ENCODE results near the gene CERCAM.

The CERCAM gene

DNA sequence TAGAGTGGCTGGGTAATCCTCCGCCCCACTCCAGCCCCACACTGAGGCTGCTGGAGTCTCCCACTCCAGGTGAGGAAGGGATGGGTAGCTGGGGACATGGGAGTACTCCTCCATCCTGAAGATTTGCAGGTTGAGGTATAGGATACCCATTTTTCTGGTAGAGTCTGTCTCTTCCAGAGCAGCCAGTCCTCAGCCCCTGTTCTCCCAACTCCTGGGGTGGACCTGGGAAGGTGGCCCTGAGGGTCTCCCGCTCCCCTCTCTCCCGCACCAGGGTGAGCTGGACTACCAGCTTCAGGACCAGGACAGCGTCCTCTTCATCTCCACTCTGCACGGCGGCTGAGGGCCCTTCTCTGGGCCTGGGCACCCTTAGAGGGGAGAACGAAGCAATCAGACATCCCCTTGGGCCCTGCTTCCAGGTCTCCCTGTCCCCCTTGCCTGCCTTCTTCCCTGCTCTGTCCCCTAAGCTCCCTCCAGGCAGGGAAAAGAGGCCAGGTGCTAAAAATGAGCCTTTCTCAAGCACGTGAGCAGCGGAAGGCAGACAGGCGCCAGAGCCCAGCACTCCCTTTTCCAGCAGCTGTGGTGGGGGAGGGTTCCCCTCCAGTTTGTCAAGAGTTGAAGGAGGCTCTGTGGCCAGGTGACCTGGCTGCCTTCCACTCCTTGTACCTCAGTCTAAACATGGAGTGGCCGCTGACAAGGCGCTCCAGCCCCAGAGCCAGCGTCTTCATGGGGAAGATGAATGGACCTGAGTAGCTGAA is 31.1 kb upstream of the CERCAM start:
- H3K9me3 Mint-ChIP-seq, result no peaks in the 10 kb centered on the region
- H3K36me3 Mint-ChIP-seq, result peaks cover 46 to 54% of the 10 kb centered on the region in 2 donors
- no peak overlapping the region for H3K27ac Mint-ChIP-seq
- DNase-seq, result no peak
- no peaks in the 10 kb centered on the region for H3K27me3 Mint-ChIP-seq
- no peaks in the 10 kb centered on the region for H3K4me1 Mint-ChIP-seq
- ATAC-seq (replicated peaks), result no peak
- H3K4me3 Mint-ChIP-seq, result no peak overlapping the region

DNA sequence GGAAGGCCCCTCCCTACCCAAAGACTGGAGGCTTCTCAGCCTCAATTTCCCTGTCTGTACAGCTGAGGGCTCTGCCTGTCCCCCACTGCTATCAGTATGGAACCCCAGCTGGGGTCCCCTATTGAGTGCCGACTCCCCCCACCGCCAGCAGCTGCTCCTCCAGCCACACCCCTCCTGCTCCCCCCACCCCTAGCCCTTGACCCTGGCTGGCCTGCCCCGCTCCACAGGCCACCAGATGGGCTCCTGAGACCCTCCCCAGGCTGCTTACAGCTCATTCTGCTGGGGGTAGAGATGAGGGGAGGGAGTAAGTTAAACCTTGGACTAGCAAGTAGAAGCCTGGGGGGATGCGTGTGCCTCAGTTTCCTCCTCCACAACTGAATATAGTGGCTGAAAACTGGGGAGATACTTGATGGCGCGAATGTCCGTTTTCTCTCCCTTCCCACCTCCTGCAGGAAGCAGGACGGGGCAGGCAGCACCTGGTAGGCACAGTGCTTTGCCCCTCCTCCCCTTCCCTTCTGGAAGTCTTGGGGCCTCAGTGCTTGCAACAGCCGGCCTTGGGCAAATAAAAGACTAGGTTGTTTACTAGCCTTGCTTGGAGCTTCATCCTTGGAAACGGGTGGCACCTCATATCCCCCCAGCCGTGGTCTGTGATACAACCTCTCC is 30.4 kb upstream of the CERCAM start:
- Mint-ChIP-seq H3K4me1 (no peaks in the 10 kb centered on the region), H3K4me3 (no peak overlapping the region), H3K27ac (no peak overlapping the region), H3K36me3 (peaks cover 41 to 47% of the 10 kb centered on the region in 2 donors), H3K27me3 (no peaks in the 10 kb centered on the region), H3K9me3 (no peaks in the 10 kb centered on the region)
- no peak for ATAC-seq (replicated peaks)
- DNase-seq, result no peak

DNA sequence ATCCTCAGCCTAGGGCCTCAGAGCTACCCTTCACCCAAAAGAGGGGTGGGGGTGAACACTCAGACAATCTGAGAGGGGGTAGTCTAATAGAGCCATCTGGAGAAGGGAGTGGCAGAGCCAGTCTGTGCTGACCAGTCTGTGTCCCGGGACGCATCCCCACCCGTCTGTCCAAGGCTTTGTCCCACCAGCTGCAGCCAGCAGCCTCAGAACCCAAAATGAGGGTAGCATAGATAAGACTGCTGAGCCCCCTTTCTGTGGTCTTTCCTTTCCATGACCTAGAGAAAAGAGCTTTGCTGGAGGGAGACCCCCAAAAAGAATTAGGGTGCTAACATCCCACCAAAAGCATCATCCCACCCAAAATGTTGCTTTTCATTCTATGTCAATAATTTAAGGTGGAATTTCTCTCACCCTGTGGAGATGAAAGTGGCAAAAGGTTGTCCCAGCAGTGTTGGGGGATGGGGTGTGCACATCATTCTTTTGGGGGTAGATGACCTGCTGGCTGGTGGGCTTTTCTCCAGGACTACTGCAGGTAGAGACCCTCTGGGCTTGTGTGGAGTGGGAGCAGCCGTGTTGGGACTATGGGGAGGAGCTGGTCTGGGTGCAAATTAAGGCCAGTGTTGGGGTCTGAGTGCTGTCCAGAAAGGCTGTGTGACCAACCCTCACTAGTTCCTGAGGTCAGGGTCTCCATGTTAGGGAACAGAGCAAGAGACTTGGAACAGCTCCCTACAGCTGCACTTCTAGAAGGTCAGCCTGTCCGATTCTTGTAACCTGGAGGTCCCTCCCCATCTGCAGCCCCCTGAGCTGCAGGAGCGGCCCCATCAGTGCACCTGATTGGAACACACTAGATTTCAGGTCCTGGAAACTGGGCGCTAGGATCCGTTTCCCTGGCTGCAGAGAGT is 29.6 kb upstream of the CERCAM start:
- DNase-seq (no peak), ATAC-seq (replicated peaks) (no peak)
- H3K27ac Mint-ChIP-seq, result peak overlapping the region; percentile 10
- no peaks in the 10 kb centered on the region for H3K27me3 Mint-ChIP-seq
- H3K4me3 Mint-ChIP-seq, result no peak overlapping the region
- no peaks in the 10 kb centered on the region for H3K4me1 Mint-ChIP-seq
- H3K36me3 Mint-ChIP-seq, result peaks cover 39 to 42% of the 10 kb centered on the region in 2 donors
- no peaks in the 10 kb centered on the region for H3K9me3 Mint-ChIP-seq

DNA sequence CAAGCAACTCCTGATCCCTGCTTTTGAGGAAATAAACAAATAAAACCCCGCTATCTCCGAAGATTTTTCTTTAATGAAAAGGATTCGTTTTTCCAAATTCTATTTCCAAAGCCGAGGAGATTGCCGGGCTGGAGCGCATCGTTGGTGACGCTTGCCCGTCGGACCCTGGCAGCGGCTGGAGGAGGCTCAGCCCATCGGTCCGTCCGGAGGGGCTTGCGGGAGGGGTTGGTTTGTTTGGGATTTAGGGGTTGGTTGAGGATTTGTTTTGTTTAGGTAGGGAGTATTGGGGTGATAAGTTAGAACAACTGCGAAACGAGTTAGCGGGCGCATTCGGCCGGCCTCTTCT is 28.7 kb upstream of the CERCAM start:
- peak overlapping the region; percentile 87 for H3K27ac Mint-ChIP-seq
- H3K36me3 Mint-ChIP-seq, result peaks cover 37 to 39% of the 10 kb centered on the region in 2 donors
- H3K27me3 Mint-ChIP-seq, result peaks cover 2 to 3% of the 10 kb centered on the region in 2 donors
- ATAC-seq (replicated peaks) (no peak), DNase-seq (no peak)
- H3K4me3 Mint-ChIP-seq, result no peak overlapping the region
- H3K9me3 Mint-ChIP-seq, result no peaks in the 10 kb centered on the region
- H3K4me1 Mint-ChIP-seq, result peaks cover 2 to 5% of the 10 kb centered on the region in 2 donors

DNA sequence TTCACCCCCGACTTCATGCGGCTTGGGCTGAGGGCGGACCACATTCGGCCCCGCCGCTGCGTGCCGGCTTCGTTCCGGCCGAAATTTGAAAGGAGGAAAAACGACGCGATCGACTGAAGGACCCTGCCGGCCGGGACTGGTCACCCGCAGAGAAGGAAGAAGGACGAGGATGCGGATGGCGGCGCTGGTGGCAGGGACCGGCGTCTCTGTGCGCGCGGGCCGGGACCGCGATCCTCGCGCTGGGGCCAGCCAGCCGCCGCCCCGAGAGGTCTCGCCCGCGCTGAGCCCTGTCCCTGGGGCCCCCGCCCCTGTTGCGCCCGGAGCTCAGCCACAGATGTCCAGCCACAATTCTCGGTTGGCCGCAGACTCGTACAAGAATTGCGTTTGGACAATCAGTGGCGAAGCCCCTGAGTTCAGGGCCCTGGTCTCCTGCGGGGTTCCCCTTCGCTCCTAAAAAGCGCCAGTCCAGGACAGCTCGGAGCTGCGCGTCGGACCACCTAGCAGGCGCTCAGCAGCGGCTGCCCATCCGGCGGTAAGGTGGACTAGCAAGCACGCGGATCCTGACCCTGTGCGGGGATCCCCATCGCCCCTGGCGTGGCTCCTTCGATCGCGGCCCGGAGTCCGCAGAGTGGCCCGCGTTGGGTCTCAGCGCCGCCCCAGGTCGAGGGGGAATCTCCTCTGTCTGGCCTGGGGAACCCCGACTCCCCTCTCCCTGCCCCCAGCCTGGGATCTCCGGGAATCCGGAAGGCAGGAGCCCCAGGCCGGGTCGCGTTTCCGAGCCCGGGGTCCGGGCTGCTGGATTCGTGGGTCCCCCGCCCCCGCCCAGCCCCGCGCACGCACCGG is 28.1 kb upstream of the CERCAM start:
- ATAC-seq (replicated peaks) (no peak), DNase-seq (no peak)
- Mint-ChIP-seq H3K4me1 (peaks cover 4 to 11% of the 10 kb centered on the region in 2 donors), H3K36me3 (peaks cover 37 to 38% of the 10 kb centered on the region in 2 donors), H3K27me3 (peaks cover 3 to 9% of the 10 kb centered on the region in 2 donors), H3K4me3 (no peak overlapping the region), H3K27ac (peak overlapping the region; percentile 87), H3K9me3 (no peaks in the 10 kb centered on the region)

DNA sequence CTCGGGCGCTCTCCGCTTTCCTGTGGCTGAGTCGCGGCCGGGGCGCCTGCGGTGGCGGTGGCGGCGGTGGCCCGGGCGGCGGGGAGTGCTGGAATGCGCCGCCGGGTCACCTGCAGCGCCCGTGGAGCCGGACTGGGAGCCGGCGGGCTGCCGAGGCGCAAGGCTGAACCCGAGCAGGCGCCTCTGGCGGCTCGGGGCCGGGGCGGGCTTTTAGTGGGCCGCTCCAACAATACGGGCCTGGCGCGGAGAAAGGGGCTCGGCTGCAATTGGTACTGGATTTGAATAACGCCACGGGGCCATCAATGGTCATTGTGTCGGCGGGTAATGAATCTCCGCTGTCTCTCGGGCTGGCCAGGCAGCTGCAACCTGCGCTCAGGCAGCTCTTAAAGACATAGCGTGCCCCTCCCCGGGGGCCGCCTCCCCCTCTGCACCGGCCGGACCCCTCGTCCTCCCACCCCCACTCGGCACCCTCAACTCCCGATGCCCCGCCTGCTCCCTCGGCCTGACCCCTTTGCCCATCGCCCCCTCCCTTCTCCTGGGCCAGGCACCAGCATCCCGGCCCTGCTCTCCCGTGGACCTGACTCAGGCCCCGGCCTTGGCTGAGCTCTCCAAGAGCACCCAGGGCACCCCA is 27.4 kb upstream of the CERCAM start:
- peaks cover 3 to 15% of the 10 kb centered on the region in 2 donors for H3K27me3 Mint-ChIP-seq
- DNase-seq (no peak), ATAC-seq (replicated peaks) (no peak)
- no peak overlapping the region for H3K27ac Mint-ChIP-seq
- H3K4me1 Mint-ChIP-seq, result peaks cover 6 to 14% of the 10 kb centered on the region in 2 donors
- no peak overlapping the region for H3K4me3 Mint-ChIP-seq
- H3K9me3 Mint-ChIP-seq, result no peaks in the 10 kb centered on the region
- H3K36me3 Mint-ChIP-seq, result peaks cover 33 to 37% of the 10 kb centered on the region in 2 donors

DNA sequence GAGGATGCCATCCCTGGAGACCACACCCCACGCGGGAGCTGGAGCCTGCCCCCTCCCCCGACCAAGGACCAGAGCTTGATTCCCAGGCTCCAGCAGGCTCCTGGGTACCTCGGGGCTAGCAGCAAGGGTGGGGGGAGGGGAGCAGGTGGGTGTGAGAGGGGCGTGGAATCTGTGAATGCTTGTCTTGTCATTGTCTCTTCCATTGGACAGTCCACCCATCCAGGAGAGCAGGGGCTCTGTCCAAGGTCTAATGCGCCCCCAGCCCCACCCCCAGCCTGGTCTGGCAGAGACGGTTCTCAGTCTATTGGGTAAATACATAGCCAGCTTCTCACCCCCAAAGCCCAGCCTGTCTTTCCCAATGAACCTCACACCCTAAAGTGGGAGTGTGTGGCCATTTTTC is 26.7 kb upstream of the CERCAM start:
- ATAC-seq (replicated peaks) (no peak), DNase-seq (no peak)
- Mint-ChIP-seq H3K4me1 (peaks cover 6 to 14% of the 10 kb centered on the region in 2 donors), H3K27me3 (peaks cover 3 to 15% of the 10 kb centered on the region in 2 donors), H3K27ac (peak overlapping the region; percentile 20), H3K4me3 (no peak overlapping the region), H3K9me3 (no peaks in the 10 kb centered on the region), H3K36me3 (peaks cover 32 to 37% of the 10 kb centered on the region in 2 donors)

DNA sequence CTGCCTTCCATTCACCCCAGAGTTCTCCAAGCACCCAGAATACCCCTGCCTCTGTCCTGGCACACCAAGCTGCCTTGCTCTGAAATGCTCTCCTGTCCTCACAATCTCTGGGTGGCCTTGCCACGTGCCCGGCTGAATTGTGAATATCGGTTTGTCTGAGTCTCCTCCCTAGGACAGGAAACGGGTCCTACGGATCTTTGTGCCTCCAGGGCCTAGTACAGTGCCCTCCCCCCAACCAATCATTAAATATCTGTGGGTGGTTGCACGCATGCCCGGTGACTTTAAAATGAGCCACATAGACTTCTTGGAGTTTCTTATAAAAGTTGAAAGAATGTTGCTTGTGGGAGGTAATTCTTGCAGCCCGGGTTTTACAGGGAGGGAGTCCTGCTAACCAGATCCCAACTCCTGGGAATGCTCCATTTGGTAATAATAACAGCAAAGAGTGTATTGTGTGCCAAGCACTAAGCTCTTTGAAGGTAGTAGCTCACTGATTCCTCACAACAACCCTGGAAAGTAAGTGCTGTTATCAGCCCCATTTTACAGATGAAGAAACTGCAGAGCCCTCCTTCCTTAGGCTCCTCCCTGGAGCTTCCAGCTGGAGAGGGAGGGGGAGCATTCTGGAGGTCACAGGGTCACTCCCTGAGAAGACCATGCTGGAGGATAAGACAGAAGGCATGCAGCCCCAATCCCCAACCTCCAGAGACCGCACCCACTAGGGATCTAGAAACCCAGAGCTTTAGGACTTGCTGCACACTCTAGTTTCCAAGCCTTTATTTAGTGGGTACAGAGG is 26.1 kb upstream of the CERCAM start:
- no peak overlapping the region for H3K27ac Mint-ChIP-seq

DNA sequence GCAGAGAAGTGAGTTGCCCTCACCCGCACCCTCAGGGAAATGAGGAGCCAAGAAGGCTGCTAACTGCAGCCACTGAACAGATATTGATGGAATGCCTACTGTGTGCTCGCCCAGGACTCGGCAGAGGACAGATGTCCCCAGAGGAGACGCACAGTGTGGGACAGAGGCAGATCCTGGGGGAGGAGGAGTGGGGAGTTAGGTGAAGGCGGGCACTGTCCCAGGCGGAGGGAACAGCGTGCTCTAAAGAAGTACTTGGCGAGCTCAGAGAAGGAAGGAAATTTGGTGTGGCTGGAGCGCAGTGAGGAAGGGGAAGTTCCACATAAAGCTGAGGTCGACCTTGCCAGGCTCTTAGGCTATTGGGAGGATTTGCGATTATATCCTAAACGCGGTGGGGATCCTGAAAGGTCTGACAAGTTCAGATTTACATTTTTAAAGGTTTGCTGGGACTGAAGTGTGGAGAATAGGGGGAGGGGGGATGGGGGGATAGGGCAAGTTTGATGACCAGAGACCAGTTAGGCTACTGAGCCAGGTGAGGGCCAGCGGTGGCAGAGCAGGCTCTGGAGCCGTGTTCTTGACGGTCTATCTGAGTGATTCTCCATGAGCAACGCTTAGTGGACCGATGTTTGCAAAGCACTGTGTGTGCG is 23.6 kb upstream of the CERCAM start:
- DNase-seq (no peak), ATAC-seq (replicated peaks) (peak in 1 of 2 donors; percentile 38)
- Mint-ChIP-seq H3K36me3 (peaks cover 14% of the 10 kb centered on the region in 2 donors), H3K27ac (no peak overlapping the region), H3K27me3 (peaks cover 3 to 15% of the 10 kb centered on the region in 2 donors), H3K9me3 (no peaks in the 10 kb centered on the region), H3K4me1 (peaks cover 6 to 14% of the 10 kb centered on the region in 2 donors), H3K4me3 (no peak overlapping the region)

More for the DNA sequence above, 26.1 kb upstream of the CERCAM start:
- ATAC-seq (replicated peaks) (no peak), DNase-seq (no peak)
- Mint-ChIP-seq H3K9me3 (no peaks in the 10 kb centered on the region), H3K4me3 (no peak overlapping the region), H3K36me3 (peaks cover 27 to 32% of the 10 kb centered on the region in 2 donors), H3K27me3 (peaks cover 3 to 15% of the 10 kb centered on the region in 2 donors), H3K4me1 (peaks cover 6 to 14% of the 10 kb centered on the region in 2 donors)

DNA sequence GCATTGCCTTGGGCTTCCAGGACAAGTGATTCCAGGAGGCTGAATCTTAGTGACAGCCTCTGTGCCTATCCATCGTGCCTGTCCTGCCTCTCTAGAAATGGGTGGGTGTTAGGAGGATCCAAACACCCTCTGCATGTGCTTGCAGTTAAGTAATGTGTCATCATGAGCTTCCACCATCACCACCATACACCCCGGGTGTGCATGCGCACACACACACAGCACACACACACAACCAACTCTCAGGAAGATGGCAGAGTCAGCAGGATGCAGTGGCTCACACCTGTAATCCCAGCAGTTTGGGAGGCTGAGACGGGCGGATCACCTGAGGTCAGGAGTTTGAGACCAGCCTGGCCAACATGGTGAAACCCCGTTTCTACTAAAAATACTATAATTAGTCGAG is 22.8 kb upstream of the CERCAM start:
- ATAC-seq (replicated peaks) (no peak), DNase-seq (no peak)
- peaks cover 6 to 14% of the 10 kb centered on the region in 2 donors for H3K4me1 Mint-ChIP-seq
- no peak overlapping the region for H3K4me3 Mint-ChIP-seq
- no peaks in the 10 kb centered on the region for H3K9me3 Mint-ChIP-seq
- H3K27ac Mint-ChIP-seq, result no peak overlapping the region
- H3K27me3 Mint-ChIP-seq, result peaks cover 3 to 15% of the 10 kb centered on the region in 2 donors
- peaks cover 9 to 12% of the 10 kb centered on the region in 2 donors for H3K36me3 Mint-ChIP-seq

DNA sequence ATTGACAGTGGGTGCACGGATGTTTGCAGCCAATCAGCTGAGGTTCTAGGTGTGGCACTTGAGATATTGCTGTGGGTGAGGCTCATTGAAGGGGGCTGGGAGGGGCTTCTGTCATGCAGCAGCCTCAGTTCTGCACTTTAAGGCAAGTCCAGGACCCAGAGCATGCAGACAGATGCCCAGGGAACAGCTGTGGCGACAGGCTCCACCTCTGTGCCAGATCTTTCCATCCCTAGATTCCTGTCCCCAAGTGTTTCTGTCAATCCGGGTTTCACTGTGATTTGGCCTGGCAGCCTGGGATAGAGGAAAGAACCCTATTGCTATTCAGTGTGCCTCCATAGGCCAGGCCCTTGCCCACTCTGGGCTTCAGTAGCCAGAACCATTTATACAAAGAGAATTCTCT is 20.8 kb upstream of the CERCAM start:
- ATAC-seq (replicated peaks) (no peak), DNase-seq (no peak)
- Mint-ChIP-seq H3K4me1 (peaks cover 6 to 14% of the 10 kb centered on the region in 2 donors), H3K27me3 (peaks cover 3 to 15% of the 10 kb centered on the region in 2 donors), H3K36me3 (peaks cover 0 to 2% of the 10 kb centered on the region in 2 donors), H3K9me3 (no peaks in the 10 kb centered on the region), H3K27ac (no peak overlapping the region), H3K4me3 (no peak overlapping the region)

DNA sequence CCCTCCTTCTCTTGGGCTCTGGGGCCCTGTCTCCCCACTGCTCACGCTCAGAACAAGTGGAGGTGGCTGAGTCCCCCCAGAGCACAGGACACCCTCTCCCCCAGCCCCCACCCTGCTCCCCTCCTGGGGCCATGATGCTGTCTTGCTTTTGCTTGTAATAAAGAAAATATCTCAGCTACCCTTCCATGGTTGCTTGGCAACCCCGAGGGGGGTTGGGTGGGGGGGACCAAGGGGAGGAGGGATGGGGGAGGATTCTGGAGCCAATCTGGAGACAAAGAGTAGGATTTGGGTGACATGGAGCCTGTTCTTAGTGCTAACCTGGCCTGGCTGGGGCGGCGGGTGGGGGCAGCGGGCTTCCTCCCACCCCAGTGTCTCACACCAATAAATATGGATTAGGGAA is 16.1 kb upstream of the CERCAM start:
- Mint-ChIP-seq H3K27me3 (peaks cover 20 to 33% of the 10 kb centered on the region in 2 donors), H3K36me3 (peaks cover 0 to 2% of the 10 kb centered on the region in 2 donors), H3K4me3 (no peak overlapping the region), H3K9me3 (no peaks in the 10 kb centered on the region), H3K4me1 (no peaks in the 10 kb centered on the region), H3K27ac (no peak overlapping the region)
- ATAC-seq (replicated peaks) (no peak), DNase-seq (no peak)
